Measurements from ENCODE around the gene DYRK3. TPM values are rescaled to one million over a fixed set of nuclear protein-coding genes. Genes with fewer than 3 reads are reported as not detected.

DYRK3 gene
- total and polyA plus RNA-seq, 10 of the 15 experiments (the other 5 are each of a cell fraction or from before 2014, with no cell fraction given), result 1.6 to 12.9 (median 10.3) TPM

DNA sequence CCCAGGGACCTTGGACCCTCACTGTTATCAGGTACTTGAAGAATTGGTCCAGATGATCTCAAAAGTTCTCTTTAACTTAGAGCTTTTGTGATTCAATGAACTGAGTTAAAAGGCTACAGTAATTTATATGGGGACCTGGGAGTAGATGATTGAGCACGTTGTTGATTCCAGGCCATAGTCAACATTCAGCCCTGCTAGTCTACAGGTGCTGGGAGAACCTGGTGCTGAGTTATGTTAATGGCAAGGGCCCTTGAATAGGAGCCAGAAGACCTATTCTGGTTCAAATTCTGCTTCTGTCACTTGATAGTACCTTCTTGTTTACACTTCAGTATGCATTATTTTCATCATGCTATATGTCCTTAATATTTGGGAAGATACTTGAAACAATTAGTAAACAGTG is 11.2 kb downstream of the DYRK3 start:
- FAIRE-seq (no peak), ATAC-seq (no peak), DNase-seq (ENCODE audit: low read depth, low spot score) (no peak)
- BruUV-seq (replicated peaks), result no TSS peak
- no peaks in the 10 kb centered on the region for H4K20me1 ChIP-seq (ENCODE audit: control insufficient read depth, insufficient read depth)
- no peak overlapping the region for H3K9ac ChIP-seq (ENCODE audit: control insufficient read depth, insufficient read depth, low read length)
- intact Hi-C loops (cut with micrococcal nuclease; ENCODE audit: unreplicated experiment) (no loop called here), in situ Hi-C loops (cut with MboI) (no loop called here)
- H3K27ac ChIP-seq (ENCODE audit: control insufficient read depth, insufficient read depth), result no peak overlapping the region
- no peak overlapping the region for H2AFZ ChIP-seq (ENCODE audit: control insufficient read depth, low read depth, low read length)
- H3K27me3 ChIP-seq (replicated peaks in 1 of 2; ENCODE audit: control insufficient read depth in 2 of 2, insufficient read depth in 2 of 2, low read length in 1 of 2), result no peaks in the 10 kb centered on the region
- no peak overlapping the region for H3K4me3 ChIP-seq
- TF ChIP-seq, protein P1, sequence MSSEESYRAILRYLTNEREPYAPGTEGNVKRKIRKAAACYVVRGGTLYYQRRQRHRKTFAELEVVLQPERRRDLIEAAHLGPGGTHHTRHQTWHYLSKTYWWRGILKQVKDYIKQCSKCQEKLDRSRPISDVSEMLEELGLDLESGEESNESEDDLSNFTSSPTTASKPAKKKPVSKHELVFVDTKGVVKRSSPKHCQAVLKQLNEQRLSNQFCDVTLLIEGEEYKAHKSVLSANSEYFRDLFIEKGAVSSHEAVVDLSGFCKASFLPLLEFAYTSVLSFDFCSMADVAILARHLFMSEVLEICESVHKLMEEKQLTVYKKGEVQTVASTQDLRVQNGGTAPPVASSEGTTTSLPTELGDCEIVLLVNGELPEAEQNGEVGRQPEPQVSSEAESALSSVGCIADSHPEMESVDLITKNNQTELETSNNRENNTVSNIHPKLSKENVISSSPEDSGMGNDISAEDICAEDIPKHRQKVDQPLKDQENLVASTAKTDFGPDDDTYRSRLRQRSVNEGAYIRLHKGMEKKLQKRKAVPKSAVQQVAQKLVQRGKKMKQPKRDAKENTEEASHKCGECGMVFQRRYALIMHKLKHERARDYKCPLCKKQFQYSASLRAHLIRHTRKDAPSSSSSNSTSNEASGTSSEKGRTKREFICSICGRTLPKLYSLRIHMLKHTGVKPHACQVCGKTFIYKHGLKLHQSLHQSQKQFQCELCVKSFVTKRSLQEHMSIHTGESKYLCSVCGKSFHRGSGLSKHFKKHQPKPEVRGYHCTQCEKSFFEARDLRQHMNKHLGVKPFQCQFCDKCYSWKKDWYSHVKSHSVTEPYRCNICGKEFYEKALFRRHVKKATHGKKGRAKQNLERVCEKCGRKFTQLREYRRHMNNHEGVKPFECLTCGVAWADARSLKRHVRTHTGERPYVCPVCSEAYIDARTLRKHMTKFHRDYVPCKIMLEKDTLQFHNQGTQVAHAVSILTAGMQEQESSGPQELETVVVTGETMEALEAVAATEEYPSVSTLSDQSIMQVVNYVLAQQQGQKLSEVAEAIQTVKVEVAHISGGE (CRISPR knock-in tag; IDR thresholded peaks at IDR 0.05), result no peak
- TF ChIP-seq IKZF1 (conservative IDR thresholded peaks at IDR 0.05) (no peak), SIX5 (IDR thresholded peaks at IDR 0.05; ENCODE audit: low read depth, low read length, severe bottlenecking) (no peak), NFIC (IDR thresholded peaks at IDR 0.05; ENCODE audit: low read depth, low read length) (no peak), SMARCA5 (IDR thresholded peaks at IDR 0.05) (no peak), CEBPB (IDR thresholded peaks at IDR 0.05; ENCODE audit: borderline replicate concordance in 1 of 2, low read depth in 2 of 2, low read length in 2 of 2) (no peak), WRNIP1 (IDR thresholded peaks at IDR 0.05; ENCODE audit: borderline replicate concordance, low read depth, low read length) (no peak), CBX5 (IDR thresholded peaks at IDR 0.05; ENCODE audit: low read depth) (no peak), NFXL1 (IDR thresholded peaks at IDR 0.05; ENCODE audit: borderline replicate concordance) (no peak)
- TF ChIP-seq, protein P2, sequence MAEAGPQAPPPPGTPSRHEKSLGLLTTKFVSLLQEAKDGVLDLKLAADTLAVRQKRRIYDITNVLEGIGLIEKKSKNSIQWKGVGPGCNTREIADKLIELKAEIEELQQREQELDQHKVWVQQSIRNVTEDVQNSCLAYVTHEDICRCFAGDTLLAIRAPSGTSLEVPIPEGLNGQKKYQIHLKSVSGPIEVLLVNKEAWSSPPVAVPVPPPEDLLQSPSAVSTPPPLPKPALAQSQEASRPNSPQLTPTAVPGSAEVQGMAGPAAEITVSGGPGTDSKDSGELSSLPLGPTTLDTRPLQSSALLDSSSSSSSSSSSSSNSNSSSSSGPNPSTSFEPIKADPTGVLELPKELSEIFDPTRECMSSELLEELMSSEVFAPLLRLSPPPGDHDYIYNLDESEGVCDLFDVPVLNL (IDR thresholded peaks at IDR 0.05; ENCODE audit: low read depth, low read length), result no peak
- TF ChIP-seq, protein P3, sequence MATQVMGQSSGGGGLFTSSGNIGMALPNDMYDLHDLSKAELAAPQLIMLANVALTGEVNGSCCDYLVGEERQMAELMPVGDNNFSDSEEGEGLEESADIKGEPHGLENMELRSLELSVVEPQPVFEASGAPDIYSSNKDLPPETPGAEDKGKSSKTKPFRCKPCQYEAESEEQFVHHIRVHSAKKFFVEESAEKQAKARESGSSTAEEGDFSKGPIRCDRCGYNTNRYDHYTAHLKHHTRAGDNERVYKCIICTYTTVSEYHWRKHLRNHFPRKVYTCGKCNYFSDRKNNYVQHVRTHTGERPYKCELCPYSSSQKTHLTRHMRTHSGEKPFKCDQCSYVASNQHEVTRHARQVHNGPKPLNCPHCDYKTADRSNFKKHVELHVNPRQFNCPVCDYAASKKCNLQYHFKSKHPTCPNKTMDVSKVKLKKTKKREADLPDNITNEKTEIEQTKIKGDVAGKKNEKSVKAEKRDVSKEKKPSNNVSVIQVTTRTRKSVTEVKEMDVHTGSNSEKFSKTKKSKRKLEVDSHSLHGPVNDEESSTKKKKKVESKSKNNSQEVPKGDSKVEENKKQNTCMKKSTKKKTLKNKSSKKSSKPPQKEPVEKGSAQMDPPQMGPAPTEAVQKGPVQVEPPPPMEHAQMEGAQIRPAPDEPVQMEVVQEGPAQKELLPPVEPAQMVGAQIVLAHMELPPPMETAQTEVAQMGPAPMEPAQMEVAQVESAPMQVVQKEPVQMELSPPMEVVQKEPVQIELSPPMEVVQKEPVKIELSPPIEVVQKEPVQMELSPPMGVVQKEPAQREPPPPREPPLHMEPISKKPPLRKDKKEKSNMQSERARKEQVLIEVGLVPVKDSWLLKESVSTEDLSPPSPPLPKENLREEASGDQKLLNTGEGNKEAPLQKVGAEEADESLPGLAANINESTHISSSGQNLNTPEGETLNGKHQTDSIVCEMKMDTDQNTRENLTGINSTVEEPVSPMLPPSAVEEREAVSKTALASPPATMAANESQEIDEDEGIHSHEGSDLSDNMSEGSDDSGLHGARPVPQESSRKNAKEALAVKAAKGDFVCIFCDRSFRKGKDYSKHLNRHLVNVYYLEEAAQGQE (IDR thresholded peaks at IDR 0.05; ENCODE audit: low read depth, low read length), result no peak
- TF ChIP-seq, protein P4, sequence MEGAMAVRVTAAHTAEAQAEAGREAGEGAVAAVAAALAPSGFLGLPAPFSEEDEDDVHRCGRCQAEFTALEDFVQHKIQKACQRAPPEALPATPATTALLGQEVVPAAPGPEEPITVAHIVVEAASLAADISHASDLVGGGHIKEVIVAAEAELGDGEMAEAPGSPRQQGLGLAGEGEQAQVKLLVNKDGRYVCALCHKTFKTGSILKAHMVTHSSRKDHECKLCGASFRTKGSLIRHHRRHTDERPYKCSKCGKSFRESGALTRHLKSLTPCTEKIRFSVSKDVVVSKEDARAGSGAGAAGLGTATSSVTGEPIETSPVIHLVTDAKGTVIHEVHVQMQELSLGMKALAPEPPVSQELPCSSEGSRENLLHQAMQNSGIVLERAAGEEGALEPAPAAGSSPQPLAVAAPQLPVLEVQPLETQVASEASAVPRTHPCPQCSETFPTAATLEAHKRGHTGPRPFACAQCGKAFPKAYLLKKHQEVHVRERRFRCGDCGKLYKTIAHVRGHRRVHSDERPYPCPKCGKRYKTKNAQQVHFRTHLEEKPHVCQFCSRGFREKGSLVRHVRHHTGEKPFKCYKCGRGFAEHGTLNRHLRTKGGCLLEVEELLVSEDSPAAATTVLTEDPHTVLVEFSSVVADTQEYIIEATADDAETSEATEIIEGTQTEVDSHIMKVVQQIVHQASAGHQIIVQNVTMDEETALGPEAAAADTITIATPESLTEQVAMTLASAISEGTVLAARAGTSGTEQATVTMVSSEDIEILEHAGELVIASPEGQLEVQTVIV (IDR thresholded peaks at IDR 0.05; ENCODE audit: borderline replicate concordance, partially characterized antibody), result no peak
- ChIA-PET RAD21 (ENCODE audit: unreplicated experiment) (interaction anchor here (0.7 kb wide), 1 partner anchor 88 kb away, joined by 3 read pairs; no protein-coding TSS in a partner anchor), SMC1A (ENCODE audit: uncharacterized antibody, unreplicated experiment) (interaction anchor here (0.6 to 8.9 kb wide), 3 partner anchors 9 to 16 kb away, joined by 3 to 139 read pairs (median 3); partner anchors contain the start of gene DYRK3), CTCF (interaction anchor here (1.2 to 28.3 kb wide), 3 partner anchors 14 to 336 kb away, joined by 3 to 1150 read pairs (median 172); partner anchors contain the start of gene DYRK3), POLR2A (interaction anchor here (0.6 kb wide), 1 partner anchor 27 kb away, joined by 3 read pairs; no protein-coding TSS in a partner anchor)
- H3K4me1 ChIP-seq (ENCODE audit: control insufficient read depth, insufficient read depth, low read length), result no peaks in the 10 kb centered on the region; the same call in 1 of the 2 replicates
- WGBS (ENCODE audit: insufficient coverage, insufficient replicate concordance, low lambda C conversion rate, missing lambda C conversion rate), result 94% methylated on average over 1 of the region's 1 CpG
- no peaks in the 10 kb centered on the region for H3K9me3 ChIP-seq (replicated peaks; ENCODE audit: control insufficient read depth, insufficient read depth, low read length)
- H3K36me3 ChIP-seq (ENCODE audit: control insufficient read depth in 2 of 2, insufficient read depth in 2 of 2, low read length in 1 of 2), result peaks cover 3 to 16% of the 10 kb centered on the region in 2 experiments; a peak in 3 of 4 replicates
- no peak overlapping the region for H3K4me2 ChIP-seq (ENCODE audit: control insufficient read depth, insufficient read depth)
- no peaks in the 10 kb centered on the region for H3K79me2 ChIP-seq (ENCODE audit: control insufficient read depth, insufficient read depth, low read length)
